ENCODE measurements around the gene FARSA.

DNA sequence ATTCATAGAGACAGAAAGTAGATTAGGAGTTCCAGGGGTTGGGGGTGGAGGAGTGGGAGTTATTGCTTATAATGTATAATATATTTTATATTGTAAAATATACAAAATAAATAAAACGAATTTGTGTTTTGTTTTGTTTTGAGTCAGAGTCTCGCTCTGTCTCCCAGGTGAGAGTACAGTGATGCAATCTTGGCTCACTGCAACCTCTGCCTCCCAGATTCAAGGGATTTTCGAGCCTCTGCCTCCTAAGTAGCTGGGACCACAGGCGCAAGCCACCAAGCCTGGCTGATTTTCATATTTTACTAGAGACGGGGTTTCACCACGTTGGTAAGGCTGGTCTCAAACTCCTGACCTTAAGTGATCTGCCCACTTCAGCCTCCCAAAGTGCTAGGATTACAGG is 26.0 kb upstream of the FARSA start:
- TF ChIP-seq CEBPB (IDR thresholded peaks at IDR 0.05; ENCODE audit: low read depth, low read length), result no peak
- TF ChIP-seq, protein P1, sequence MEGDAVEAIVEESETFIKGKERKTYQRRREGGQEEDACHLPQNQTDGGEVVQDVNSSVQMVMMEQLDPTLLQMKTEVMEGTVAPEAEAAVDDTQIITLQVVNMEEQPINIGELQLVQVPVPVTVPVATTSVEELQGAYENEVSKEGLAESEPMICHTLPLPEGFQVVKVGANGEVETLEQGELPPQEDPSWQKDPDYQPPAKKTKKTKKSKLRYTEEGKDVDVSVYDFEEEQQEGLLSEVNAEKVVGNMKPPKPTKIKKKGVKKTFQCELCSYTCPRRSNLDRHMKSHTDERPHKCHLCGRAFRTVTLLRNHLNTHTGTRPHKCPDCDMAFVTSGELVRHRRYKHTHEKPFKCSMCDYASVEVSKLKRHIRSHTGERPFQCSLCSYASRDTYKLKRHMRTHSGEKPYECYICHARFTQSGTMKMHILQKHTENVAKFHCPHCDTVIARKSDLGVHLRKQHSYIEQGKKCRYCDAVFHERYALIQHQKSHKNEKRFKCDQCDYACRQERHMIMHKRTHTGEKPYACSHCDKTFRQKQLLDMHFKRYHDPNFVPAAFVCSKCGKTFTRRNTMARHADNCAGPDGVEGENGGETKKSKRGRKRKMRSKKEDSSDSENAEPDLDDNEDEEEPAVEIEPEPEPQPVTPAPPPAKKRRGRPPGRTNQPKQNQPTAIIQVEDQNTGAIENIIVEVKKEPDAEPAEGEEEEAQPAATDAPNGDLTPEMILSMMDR (conservative IDR thresholded peaks at IDR 0.05; ENCODE audit: low read depth, low read length), result no peak
- no peak for TF ChIP-seq RAD21 (IDR thresholded peaks at IDR 0.05; ENCODE audit: low read length)

All from IMR-90 (cell line).